Stimulated activated CD4-positive, alpha-beta T cell treated with anti-CD3 and anti-CD28 coated beads, Interleukin-1b, Interleukin-23, amount 100 ng/mL, for 4 hours (primary cell): ENCODE results near the gene MSH3.

Experiments
- DNase-seq, 2 donors: peaks; one replicate each; pipeline ENCODE4 v3.0.0-alpha.2; 2020; ENCODE audit warnings: low read depth in 2 of 2

Gene MSH3

DNA sequence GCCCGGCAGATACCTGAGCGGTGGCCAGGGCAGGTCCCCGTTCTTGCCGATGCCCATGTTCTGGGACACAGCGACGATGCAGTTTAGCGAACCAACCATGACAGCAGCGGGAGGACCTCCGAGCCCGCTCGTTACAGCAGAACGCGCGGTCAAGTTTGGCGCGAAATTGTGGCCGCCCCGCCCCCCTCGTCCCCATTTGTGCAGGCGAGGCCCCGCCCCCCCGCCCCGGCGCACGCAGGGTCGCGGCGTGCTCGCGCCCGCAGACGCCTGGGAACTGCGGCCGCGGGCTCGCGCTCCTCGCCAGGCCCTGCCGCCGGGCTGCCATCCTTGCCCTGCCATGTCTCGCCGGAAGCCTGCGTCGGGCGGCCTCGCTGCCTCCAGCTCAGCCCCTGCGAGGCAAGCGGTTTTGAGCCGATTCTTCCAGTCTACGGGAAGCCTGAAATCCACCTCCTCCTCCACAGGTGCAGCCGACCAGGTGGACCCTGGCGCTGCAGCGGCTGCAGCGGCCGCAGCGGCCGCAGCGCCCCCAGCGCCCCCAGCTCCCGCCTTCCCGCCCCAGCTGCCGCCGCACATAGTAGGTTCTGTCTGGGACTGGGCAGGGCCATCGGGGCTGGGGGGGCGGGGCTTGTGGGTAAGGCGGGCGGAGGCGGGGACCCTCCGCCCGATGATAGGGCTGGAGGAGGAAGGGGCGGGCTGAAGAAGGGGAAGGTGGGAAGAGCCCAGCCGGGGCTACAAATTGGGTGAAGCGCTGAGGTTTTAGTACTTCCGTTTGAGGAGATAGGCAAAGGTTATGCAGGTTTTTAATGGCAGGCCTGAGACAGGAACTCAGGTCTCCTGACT, at the start of gene MSH3, which contains the start of gene DHFR:
Gene MSH3, plus strand, starts transcription at position 262 of the 840 bp plus-strand sequence. Its CDS starts 76 bp downstream, at position 338.
Gene DHFR, minus strand, starts transcription at position 593 of the 840 bp plus-strand sequence. Its CDS starts 494 bp downstream, at position 99.
- DNase-seq, result peak; percentile 76 to 90

DNA sequence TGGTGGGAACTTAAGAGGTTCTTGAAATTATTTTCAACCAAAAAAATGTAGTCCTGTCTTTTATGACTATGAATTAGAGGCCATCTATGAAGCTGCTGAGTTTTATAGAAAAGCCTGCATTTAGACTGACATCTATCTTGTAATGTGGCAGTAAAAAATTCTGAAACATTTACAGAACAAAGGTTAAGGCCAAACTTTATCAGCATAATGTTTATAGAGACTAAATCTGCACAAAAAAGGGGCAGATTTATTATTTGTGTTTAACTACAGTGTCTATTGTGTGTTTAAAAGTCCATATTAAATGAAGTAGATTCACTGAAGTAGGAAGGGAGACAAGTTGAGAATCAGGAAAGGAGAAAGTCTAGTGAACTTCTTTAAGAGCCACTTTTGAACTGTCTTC, 47.1 kb upstream of the MSH3 start:
- no peak for DNase-seq

DNA sequence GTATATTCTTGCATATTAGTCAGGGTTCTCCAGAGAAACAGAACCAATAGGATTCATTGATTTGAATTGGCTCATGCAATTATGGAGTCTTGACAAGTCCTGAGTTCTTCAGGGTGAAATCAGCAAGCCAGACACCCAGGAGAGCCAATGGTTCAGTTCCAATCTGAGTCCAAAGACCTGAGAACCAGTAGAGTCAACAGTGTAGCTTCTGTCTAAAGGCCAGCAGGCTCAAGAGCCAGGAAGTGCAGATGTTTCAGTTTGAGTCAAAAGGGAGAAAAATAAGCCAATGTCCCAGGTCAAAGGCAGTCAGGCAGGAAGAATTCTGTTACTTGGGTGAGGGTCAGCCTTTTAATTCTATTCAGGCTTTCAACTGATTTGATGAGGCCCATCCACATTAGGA, 46.6 kb upstream of the MSH3 start:
- no peak for DNase-seq

DNA sequence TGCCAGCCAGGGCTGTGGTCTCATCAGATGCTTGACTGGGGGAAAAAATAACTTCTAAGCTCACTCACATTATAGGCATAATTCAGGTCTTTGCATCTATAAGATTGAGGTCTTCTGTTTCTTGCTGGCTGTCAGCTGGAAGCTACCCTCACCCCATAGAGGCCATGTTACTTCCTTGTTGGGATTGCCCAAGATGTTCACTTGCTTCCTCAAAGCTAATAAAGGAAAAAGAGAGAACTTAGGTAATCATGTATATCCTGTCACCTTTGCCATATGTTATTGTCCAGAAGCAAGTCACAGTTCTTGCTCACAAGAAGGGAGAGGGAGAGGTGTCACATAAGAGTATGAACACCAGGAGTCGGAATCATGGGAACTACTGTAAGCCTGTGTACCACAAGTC, 45.7 kb upstream of the MSH3 start:
- no peak for DNase-seq

DNA sequence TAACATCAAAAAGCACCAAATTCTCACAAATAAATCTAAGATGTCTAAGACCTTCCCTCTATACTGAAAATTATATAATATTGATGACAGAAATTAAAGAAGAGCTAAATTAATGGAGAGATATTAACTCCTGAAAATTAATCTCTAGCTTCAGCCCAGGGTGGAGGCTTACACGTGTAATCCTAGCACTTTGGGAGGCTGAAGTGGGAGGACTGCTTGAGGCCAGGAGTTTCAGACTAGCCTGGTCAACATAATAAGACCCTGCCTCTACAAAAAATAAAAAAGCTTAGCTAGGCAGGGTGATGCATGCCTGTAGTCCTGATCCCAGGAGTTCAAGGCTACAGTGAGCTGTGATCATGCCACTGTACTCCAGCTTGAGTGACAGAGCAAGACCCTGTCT, 44.8 kb upstream of the MSH3 start:
- no peak for DNase-seq

- no peak for DNase-seq
Observed at GRCh38 chr5:80615266-80615914, 39.1 kb upstream of the MSH3 start.

GRCh38 chr5:80618438-80618837, 36.0 kb upstream of the MSH3 start:
- no peak for DNase-seq

DNA sequence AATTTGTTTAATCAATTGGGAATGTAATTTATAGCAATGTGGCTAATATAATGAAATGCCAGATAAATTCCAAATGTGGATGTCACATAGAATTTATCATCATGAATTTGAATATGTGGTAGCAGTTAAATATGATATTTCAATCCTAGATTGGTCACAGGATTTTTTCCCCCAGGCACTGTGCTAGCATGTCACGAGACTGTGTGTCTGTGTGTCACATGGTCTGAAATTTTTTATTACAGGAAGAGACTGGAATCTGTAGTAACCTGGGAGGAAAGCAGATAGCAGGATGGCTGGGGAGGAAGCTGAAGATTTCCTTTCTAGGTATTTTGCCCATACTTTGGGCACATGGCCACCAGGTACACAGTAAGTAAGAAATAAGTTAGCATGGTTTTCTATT, 35.4 kb upstream of the MSH3 start:
- DNase-seq, result no peak

DNA sequence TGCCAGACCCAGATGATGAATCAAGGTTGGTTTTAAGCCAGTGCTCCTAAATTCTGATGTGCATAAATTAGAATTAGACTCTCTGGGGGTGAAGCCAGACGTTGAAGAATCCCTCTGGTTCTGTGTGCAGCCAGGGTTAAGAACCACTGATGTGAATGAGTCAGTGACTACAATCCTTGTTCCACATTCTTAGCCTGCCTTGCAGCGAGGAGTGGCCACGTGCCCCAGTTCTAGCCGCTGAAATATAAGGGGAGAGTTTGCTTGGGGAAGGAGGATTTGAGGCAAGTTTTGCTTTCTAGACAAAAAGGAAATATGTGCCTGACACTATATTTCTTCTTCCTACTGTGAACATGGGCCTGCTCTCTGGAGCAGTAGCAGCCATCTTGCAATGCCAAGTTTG, 34.2 kb upstream of the MSH3 start:
- DNase-seq, result no peak

DNA sequence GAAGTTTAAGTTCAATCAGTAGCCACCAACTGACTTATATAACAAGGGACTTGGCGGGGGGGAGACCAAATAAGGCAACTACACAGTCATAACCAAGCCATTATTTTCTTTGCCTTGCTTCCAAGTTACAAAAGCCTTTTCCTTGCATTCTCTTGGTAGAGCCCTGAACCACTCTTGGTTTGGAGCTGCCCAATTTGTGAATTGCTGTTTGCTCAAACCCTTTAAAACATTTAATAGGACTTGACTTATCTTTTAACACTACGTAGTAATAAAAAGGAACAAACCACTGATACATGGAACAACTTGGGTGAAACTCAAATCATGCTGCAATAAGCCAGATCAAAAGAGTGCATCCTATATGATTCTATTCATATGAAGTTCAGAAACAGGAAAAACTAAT, 31.7 kb upstream of the MSH3 start:
- no peak for DNase-seq

GRCh38 chr5:80623999-80624398, 30.5 kb upstream of the MSH3 start:
- DNase-seq, result no peak

DNA sequence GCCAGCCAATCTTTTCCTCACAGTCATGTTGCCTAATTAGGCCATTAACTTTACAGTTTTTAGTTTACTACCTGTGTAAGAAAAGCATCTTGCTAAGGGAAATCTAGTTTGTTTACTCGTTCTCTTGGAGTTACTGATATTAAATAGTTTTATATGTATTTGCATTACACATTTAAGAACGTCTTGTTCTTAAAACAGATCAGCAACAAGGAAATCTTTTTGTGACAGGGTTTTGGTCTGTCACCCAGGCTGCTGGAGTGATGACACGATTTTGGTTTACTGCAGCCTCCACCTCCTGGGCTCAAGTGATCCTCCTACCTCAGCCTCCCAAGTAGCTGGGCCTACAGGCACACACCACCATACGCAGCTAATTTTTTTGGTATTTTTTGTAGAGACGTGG, 29.2 kb upstream of the MSH3 start:
- no peak for DNase-seq

GRCh38 chr5:80629281-80629680, 25.2 kb upstream of the MSH3 start:
- DNase-seq, result no peak

DNA sequence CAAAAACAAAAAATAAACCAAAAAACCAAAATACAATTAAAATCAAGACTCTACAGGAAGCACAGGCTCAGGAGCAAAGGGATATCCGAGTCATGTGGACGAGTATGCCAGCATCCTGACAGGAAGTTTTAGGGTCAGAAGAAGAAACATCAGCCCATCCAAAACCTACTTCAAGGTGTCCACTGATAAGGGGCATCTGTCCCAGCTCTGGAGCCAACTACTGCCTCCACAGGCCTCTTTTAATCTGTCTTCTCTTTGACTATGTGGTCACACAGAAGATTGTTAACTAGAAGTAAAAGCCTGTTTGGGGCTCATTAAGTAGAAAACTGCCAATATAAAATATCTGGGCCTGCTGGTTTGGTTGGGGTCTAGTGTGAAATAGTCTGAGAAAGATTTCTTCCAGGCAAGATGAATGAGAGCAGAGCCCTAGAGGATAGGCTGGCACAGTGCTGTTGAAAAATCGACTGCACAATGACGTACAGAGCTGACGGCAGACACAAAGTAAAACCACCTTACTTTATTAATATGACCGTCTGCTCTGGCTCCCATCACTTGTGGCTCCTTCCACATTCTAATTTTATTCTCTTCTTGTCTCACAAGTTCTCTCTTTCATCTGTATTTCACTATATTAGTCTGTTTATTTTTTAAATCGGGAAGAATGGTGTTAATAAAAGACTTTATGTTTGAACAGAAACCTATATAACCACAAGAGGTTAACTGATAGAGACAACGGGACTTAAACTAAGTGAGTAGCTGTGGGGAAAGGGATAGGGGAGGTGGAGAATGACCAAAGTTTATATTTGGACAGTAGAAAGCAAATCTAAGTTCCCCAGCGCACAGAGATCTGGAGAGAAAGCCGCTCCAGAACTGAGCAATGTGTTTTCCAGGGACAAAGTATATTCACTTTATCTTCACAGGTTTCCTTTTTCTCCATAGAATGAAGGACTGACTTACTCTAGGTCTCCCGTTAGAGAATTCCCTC, 22.9 kb upstream of the MSH3 start:
- DNase-seq, result no peak

DNA sequence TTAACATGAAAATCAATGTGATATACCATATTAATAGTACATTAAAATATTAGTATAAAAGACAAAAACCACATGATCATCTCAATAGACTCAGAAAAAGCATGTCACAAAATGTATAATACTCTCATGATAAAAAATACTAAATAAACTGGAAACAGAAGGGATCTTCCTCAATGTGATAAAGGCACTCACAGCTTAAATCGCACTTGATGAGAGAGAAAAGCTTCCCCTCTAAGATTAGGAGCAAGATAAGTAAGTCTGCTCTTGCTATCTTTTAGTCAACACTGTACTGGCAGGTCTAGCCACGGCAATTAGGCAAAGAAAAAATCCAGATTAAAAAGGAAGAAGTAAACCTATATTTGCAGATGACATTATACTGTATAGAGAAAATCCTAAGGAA, 21.8 kb upstream of the MSH3 start:
- DNase-seq, result no peak

- DNase-seq, result no peak
Observed at GRCh38 chr5:80634193-80634592, 20.3 kb upstream of the MSH3 start.

- no peak for DNase-seq
Observed at GRCh38 chr5:80641353-80641752, 13.1 kb upstream of the MSH3 start.

- no peak for DNase-seq
Observed at GRCh38 chr5:80644900-80645299, 9.6 kb upstream of the MSH3 start.

GRCh38 chr5:80646926-80647325, 7.5 kb upstream of the MSH3 start:
- DNase-seq, result no peak

- no peak for DNase-seq
Observed at GRCh38 chr5:80653502-80653901, 950 bp upstream of the MSH3 start.

GRCh38 chr5:80654054-80654390, 430 bp upstream of the MSH3 start:
- no peak for DNase-seq

DNA sequence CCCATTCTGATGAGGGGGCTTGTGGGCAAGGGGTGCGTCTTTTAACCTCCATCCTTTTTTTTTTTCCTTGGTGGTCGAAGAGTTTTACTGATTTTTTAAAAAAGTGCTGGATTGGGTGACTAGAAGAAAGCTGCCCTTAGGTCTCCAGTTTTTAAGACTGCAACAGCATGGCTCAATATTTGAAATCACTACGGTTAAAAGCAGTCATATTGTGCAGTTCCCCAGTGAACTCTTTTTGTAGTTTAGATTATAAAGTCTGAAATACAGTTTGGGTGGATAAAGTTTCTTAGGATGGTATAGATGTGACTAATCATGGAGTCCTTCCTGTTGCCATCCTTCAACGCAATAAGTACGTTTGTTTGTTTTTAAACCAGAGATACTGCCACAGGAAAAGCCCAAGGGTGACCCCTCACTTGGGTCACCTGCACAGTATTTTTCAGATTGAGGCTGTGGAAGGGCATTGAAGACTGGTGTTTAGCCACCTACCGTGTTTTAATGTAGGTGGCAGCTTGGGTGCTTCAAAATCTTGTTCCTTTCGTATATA, 851 bp downstream of the MSH3 start:
- DNase-seq, result no peak
